Left lung (tissue), 10 donors: ENCODE data around the gene CADM2. TPM values are rescaled to one million over a fixed set of nuclear protein-coding genes. Genes with fewer than 3 reads are reported as not detected.
A peak's percentile ranks its signal among the peaks of the same experiment; 100 is the strongest.

Experiments used
- ATAC-seq: fragments of 200-7000 bp; cut with Tn5 transposase; one replicate; pipeline ENCODE4 v1.9.1; 2020; ENCODE audit warnings: moderate library complexity
- DNase-seq, 4 donors: peaks; one replicate each; pipeline ENCODE4 v3.0.0-alpha.2; 2013 to 2020
- H3K27ac ChIP-seq, 2 donors: fragments of 200-600 bp; sonication (generic) in 1 of 2; one replicate each; pipeline versions ENCODE4 v1.5.0 to v1.8.0; 2020 to 2021
- H3K27me3 ChIP-seq, 2 donors: fragments of 200-600 bp; sonication (generic) in 1 of 2; one replicate each; pipeline versions ENCODE4 v1.5.0 to v1.8.0; 2020 to 2021
- H3K36me3 ChIP-seq, 2 donors: fragments of 200-600 bp; sonication (generic) in 1 of 2; one replicate each; pipeline versions ENCODE4 v1.5.0 to v1.8.0; 2020 to 2021
- H3K4me1 ChIP-seq, 2 donors: fragments of 200-600 bp; one replicate each; pipeline ENCODE4 v1.8.0; 2021
- H3K4me3 ChIP-seq, 2 donors: fragments of 200-600 bp; sonication (generic) in 1 of 2; one replicate each; pipeline versions ENCODE4 v1.5.0 to v1.8.0; 2020 to 2021; ENCODE audit warnings: mild to moderate bottlenecking in 1 of 2
- H3K9me3 ChIP-seq, 2 donors: fragments of 200-600 bp; sonication (generic) in 1 of 2; one replicate each; pipeline versions ENCODE4 v1.5.0 to v1.8.0; 2020 to 2021
- CTCF ChIP-seq, 2 donors: fragments of 200-600 bp; sonication (generic) in 1 of 2; IDR thresholded peaks; one replicate each; pipeline versions ENCODE4 v1.5.0 to v1.8.0; 2021; ENCODE audit warnings: antibody characterized with exemption in 2 of 2
- intact Hi-C, 2 donors: fragments of 100-400 bp; cut with DNase I; formaldehyde crosslinking; loops; one replicate each; pipeline versions ENCODE4 v1.11.2 to v1.14.2; 2022
- polyA plus RNA-seq, 6 donors: library from polyadenylated mRNA; unstranded; fragments of 120-200 nt; gene quantifications; one replicate each; pipeline ENCODE4 v1.2.1, GENCODE V29; 2013; ENCODE audit not compliant: insufficient read length in 6 of 6
- total RNA-seq, 2 donors: library from RNA; stranded (reverse); fragmentation: NEBNext Ultra II Directional; extraction: Animal tissue kit (Norgen Biotek cat#: 25700); gene quantifications; one replicate each; pipeline ENCODE4 v1.2.1, GENCODE V29; 2021
- donor health status: DM: no; HTN: yes; CAD: no.
- donor health status: DM: no; HTN: no; CAD: no.

The CADM2 gene
- total and polyA plus RNA-seq, 8 donors, result 0.16 to 2.3 (median 0.74) TPM

GRCh38 chr3:85670634-85671205 lies 711.9 kb downstream of the CADM2 start:
- intact Hi-C loops, result no loop called here
- DNase-seq, result no peak
- Histone ChIP-seq H3K27me3 (no peaks in the 10 kb centered on the region), H3K4me3 (no peak overlapping the region), H3K36me3 (no peaks in the 10 kb centered on the region), H3K27ac (no peak overlapping the region), H3K9me3 (peaks cover 0 to 2% of the 10 kb centered on the region in 2 donors), H3K4me1 (no peaks in the 10 kb centered on the region)
- ATAC-seq, result no peak
- TF ChIP-seq CTCF (IDR thresholded peaks at IDR 0.05), result no peak

DNA sequence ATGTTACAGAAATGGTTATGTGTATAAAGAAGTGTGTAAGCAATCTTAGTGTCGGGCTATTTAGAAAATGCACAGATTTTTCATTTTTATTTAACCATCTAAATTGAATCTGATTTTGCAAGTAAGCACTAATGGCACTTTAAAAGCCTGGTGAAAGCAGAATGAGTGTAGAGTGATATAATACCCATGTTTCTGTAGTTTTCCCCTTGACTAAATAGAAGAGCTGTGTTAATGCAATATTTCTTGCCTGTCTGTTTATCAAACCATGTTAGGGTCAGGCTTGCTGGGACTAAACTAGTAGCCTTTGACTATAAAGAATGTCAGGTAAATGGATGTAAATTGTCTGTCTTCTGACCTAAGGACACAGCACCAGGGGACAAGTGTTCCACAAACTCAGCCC lies 714.0 kb downstream of the CADM2 start:
- intact Hi-C loops, result no loop called here
- H3K27me3 ChIP-seq, result no peaks in the 10 kb centered on the region
- no peaks in the 10 kb centered on the region for H3K4me1 ChIP-seq
- H3K27ac ChIP-seq, result no peak overlapping the region
- no peak for TF ChIP-seq CTCF (IDR thresholded peaks at IDR 0.05)
- H3K36me3 ChIP-seq, result no peaks in the 10 kb centered on the region
- ATAC-seq, result no peak
- H3K4me3 ChIP-seq, result no peak overlapping the region
- peaks cover 0 to 2% of the 10 kb centered on the region in 2 donors for H3K9me3 ChIP-seq
- DNase-seq, result peak in 2 of 4 donors; percentile 36 to 53

DNA sequence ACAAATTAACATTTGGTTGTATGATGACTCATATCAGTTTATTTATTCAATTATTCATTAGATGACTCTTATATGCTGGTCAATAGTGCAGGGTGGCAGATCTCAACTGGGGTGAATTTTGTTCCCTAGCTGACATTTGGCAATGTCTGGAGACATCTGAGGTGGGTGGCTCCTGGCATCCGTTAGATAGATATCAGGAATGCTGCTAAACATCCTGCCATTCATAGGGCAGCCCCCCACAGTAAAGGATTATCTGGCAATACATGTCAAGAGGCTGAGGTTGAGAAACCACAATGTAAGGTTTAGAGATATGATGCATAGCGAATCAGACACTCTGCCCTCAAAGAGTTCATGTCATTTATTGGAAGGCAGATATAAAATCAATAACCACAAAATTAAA lies 719.9 kb downstream of the CADM2 start:
- DNase-seq (no peak), ATAC-seq (no peak)
- Histone ChIP-seq H3K27ac (no peak overlapping the region), H3K4me3 (no peak overlapping the region), H3K9me3 (no peaks in the 10 kb centered on the region), H3K4me1 (no peaks in the 10 kb centered on the region), H3K27me3 (no peaks in the 10 kb centered on the region), H3K36me3 (no peaks in the 10 kb centered on the region)
- TF ChIP-seq CTCF (IDR thresholded peaks at IDR 0.05), result no peak
- intact Hi-C loops, result no loop called here

DNA sequence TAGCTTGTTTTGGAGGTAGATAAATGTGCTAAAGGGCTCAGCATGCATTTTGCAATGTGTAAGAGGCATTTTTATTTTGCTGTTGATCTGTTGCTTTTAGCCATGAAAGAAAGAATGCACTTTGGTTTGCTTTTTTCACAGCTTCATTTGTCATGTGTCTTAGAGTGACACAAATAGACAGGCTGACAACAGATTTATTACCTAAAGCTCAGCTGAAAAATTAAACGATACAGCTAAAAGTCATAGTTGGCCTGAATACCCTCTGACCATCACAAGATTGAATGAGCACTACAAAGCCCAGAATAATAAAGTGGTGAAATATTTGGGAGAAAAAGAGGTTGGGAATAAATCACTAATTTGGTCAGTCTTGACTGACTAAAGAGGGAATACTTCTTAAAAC lies 723.1 kb downstream of the CADM2 start:
- ATAC-seq, result no peak
- no peaks in the 10 kb centered on the region for H3K9me3 ChIP-seq
- no peaks in the 10 kb centered on the region for H3K27me3 ChIP-seq
- H3K36me3 ChIP-seq, result no peaks in the 10 kb centered on the region
- no peak overlapping the region for H3K27ac ChIP-seq
- no peak for DNase-seq
- TF ChIP-seq CTCF (IDR thresholded peaks at IDR 0.05), result no peak
- intact Hi-C loops, result no loop called here
- H3K4me1 ChIP-seq, result no peaks in the 10 kb centered on the region
- H3K4me3 ChIP-seq, result no peak overlapping the region

DNA sequence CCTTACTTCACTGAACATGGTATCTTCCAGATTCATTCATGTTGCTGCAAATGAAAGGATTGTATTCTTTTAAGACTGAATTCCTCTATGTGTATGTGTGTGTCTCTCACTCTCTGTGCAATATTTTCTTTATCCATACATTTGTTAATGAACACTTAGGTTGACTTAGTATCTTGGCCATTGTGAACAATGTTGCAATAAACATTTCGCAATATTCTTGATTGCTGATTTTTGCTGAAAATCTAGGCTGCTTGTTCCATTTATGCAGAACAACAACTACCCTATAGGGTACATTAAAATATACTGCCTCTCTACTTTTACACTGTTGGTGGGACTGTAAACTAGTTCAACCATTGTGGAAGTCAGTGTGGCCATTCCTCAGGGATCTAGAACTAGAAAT lies 732.4 kb downstream of the CADM2 start:
- TF ChIP-seq CTCF (IDR thresholded peaks at IDR 0.05), result no peak
- intact Hi-C loops, result no loop called here
- no peak for ATAC-seq
- Histone ChIP-seq H3K9me3 (no peaks in the 10 kb centered on the region), H3K27me3 (no peaks in the 10 kb centered on the region), H3K36me3 (no peaks in the 10 kb centered on the region), H3K4me1 (no peaks in the 10 kb centered on the region), H3K4me3 (no peak overlapping the region), H3K27ac (no peak overlapping the region)
- peak in 1 of 4 donors; percentile 15 for DNase-seq
